DMS53 (cell line): ENCODE measurements around the gene PSD4.

ENCODE experiments used
- DNase-seq: peaks from one replicate; lab custom pipeline; 2025; lab: John Stamatoyannopoulos, UW

Gene PSD4

DNA sequence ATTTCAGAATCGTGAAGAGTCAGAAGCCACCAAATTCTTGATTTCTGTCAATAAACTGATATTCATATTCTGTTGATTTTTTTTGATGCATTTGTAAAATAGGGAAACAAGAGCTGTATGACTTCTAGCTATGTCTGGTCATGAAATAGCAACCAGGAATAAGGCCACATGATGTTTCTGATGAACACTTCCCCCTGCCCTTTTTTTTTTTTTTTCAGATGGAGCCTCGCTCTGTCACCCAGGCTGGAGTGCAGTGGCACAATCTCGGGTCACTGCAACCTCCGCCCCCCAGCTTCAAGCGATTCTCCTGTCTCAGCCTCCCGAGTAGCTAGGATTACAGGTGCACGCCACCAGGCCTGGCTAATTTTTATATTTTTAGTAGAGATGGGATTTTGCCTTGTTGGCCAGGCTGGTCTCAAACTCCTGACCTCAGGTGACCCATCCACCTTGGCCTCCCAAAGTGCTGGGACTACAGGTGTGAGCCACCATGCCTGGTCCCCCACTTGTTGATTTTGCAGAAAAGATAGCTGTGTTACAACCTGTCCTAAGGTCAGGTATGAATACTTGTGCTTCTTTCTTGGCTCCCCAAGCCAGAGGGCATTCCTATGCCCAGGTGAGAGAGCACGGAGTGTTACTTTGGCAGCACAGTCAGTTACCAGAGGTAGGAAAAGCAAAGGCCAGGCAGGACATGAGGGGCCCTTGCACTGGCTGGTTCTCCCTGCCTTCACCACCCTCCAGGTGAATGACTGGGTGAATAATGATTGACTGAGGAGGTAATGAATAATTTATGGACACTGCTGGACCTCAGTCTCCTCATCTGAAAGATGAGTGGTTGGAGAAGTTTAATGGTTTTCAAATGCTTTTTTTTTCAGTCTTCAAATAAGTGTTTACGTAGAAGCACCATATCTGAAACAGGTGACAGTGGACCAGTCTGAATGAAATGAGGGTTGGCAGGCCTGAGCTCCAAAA lies 65.4 kb downstream of the PSD4 start:
- no peak for DNase-seq

DNA sequence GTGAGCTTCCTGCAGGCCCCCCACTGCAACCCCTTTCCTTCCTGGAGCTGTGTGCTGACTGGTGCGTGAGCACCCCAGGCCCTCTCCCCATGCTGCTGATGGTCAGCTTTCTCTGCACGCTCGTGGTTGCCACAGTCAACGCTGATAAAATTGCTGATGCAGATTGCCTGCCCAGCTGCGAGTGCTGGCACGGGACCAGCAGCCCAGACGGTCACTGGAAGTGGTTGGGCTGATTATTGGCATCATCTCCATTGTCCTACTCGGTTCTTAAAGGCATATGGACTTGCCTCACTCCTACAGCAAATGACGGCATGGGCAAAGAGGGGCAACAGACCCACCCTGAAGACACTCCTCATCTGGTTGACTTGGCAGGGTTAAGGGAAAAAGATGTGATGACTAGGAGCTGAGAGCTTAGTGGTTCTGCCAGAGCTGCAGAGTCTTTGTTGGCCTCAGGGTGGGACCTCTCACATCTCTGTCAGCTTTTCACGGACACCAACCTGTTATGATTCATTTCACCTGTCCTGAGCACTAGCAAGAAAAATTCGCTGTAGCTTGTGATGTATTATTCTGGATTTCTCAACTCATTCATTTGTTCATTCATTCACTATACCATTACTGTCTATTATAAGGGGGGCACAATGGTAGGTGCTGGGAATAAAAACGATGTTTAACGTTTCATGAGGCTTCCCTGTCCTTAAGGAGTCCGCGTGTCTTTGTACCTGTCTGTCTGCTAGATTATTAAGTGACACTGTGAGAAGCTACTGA lies 66.6 kb downstream of the PSD4 start:
- DNase-seq, result peak; percentile 83

DNA sequence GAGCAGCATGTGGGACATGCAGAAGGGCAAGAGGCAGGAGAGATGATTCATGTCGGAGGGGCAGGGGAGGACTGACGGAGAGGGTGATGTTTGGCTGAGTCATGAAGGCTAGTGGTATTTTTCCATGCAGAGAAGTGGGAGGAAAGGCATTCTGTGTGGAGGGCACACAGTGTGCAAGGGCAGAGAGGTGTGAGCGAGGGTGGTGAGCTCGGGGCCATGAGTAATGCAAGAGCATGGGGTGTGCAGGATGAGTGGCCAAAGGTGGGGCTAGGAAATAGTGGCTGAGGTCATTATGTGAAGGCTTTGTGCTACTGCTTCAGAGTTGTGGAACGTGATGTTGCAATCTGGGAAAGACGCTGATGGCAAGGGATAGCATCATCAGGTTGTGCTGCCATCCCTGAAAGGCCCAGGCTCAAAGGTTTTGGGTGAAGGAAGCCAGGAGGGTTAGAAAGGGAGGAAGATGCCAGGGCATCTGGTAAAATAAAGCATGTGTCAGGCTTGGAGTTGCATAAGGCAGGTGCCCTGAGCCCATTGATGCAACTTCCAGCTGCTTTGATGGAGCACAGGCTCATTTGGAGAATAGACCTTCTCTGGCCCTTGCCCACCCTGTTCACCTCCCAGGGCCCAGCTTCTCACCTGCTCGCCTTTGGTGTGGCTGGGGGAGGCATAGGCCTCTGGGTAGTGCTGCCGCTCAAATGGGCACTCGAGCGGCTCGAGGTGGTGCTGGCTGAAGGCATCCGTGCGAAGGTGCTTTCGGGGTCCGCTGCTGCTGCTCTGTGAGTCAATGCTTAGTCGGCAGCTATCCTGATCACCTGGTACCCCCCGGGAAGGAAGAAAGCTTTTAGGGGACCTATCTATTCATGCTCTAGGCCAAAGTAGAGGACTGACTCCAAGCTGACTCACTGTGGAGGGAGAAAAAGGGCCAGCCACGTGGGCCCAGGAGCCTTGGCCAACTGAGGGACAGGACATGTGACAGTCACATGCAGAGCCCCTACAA lies 67.4 kb downstream of the PSD4 start:
- DNase-seq, result peak; percentile 87

DNA sequence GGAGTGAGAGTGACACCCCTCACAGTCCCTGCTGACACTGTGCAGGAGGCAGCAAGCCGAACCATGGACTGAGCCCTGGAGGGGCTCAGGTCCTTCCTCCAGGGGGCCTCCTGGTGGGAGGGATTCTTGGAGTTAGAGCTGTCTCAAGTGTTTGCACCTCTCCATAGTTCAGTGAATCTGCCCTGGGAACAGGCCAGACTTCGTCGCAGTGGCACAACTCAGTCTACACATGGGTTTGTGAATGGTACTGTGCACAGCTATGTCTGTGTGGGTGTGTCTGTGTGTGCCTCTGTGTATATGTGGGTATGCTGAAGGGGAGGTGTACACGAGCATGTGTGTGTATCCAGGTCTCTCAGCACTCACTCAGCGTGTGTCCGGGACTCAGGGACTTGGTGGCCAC lies 68.6 kb downstream of the PSD4 start:
- DNase-seq, result no peak

DNA sequence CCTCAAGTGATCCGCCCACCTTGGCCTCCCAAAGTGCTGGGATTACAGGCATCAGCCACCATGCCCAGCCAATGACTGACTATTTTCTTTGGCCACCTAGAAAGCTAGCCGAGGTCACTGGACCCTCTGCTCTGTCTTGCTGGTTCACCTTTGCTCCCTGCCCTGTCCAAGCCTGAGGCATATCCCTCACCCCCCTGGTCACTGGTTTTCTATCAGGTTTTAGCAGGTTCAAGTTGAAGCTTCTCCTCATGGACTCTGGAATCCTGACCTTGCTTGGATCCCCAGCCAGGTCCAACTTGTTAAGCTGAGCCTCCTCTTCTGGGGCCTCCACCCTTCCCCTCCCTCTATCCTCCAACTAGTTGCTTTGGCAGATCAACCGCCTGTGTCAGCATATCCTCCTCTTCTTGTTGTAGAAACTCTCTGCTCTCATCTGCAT lies 71.5 kb downstream of the PSD4 start:
- no peak for DNase-seq

DNA sequence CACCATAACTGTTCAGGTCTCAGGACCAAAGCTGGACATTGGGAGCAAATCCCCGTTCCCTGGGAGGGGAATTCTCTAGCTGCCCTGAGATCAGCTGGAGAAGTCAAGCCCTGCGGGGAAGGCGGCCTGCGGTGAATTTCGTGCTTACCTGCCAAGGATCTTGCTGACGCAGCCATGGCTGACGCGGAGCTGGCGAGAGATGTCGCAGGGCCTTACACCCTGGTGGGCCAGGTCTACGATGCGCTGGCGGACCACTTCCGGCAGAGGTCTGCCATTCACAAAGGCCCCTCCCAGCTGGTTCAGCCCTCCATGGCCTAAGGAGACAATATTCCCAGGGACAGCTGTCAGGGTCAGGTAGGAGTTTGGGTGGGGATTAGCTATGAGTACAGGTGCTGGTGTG lies 72.8 kb downstream of the PSD4 start:
- no peak for DNase-seq

DNA sequence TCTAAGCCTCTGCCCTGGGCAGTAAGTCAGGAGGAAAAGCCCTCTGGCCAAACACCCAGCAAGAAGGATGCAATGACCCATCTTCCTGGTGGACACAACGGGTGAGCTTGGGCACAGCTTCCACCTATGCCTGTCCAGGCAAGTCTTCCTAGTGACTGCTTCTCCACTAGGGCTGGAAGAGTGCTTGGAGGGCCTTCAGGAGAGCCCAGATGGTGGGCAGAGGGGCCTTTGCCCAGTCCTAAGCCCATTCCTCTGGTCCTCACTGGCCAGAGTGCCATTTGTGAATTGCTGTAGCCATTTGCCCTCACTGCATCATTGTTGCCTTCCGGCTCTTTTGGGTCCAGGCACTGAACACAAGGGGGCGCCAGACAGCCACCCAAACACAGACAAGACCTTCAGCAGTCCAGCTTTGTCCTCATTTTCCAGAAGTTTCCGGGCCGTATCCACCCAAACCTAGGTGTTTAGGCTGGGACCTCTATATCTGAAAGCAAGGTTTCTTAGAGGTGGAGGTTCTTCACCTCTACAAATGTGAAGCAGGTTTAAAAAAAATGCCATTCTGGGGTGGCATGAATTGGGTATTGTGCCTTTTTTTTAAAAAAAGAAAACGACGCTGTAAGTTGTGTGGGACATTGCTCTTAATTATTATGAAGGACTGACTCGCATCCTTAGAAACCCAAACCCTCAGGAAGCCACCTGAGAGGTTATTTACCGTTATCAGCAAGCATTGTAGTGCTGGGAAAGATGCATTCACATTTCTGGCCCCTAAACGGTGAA lies 75.4 kb downstream of the PSD4 start:
- peak; percentile 88 for DNase-seq

DNA sequence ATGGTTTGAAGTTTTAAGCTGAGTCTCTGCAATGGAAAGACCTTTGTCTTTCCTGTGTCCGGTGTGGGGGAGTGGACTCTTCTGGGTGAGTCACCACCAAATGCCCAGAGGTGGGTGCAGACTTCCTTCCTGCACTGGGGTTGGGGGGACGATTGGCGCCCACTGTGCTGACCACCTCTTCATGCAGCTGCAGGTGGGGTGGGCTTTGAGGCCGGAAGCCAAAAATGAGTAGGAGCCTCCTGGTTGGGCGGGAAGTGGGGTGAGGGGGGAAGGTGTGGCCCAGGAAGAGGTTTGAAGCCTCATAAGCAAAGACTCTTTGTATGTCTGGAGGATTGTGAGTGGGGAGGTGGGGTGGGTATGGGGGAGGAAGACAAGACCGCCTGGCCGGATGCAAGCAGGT lies 77.3 kb downstream of the PSD4 start:
- no peak for DNase-seq

DNA sequence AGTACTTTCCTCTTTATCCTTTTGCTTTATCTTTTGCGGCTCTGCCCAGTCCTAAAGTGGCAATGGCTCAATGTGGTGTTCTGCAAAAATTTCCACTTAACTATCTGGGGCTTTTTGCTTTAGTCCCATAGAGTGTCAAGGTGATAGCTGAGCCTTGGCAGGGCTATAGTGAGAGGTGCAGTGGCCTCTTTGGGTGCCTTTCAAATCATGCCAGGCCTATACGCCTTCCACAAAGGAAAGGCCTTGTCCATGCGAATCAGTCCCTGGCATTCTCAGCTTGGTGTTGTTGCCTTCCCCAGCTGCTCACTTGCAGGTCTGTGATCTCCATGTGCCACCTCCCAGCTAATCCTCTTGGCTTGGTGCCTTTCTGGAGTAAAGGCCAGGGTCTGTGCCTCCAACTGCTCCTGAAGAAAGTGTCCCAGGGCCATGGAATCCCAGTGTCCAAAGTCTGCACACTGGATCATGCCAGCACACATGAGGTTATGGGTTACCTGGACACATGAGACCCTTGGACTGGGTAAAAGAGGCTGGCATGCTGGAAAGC lies 78.3 kb downstream of the PSD4 start:
- no peak for DNase-seq

DNA sequence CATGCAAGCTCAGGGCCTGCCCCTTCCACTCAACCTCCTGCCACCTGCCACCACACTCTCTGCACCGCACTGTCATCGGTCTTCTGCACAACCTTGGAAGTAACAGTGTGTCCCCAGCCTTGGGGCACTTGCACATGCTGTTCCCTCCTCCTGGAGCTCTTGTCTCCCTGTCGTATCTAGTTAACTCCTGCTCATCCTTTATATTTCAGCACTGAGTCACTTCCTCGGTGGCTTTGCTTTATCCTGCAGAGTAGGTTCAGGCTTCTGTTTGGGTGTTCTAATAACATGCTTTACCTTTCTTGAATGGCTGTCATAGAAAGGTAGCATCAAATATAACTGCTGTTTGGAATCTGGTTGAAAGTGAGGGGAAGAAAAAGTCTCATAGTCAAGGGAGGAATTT lies 79.7 kb downstream of the PSD4 start:
- no peak for DNase-seq

DNA sequence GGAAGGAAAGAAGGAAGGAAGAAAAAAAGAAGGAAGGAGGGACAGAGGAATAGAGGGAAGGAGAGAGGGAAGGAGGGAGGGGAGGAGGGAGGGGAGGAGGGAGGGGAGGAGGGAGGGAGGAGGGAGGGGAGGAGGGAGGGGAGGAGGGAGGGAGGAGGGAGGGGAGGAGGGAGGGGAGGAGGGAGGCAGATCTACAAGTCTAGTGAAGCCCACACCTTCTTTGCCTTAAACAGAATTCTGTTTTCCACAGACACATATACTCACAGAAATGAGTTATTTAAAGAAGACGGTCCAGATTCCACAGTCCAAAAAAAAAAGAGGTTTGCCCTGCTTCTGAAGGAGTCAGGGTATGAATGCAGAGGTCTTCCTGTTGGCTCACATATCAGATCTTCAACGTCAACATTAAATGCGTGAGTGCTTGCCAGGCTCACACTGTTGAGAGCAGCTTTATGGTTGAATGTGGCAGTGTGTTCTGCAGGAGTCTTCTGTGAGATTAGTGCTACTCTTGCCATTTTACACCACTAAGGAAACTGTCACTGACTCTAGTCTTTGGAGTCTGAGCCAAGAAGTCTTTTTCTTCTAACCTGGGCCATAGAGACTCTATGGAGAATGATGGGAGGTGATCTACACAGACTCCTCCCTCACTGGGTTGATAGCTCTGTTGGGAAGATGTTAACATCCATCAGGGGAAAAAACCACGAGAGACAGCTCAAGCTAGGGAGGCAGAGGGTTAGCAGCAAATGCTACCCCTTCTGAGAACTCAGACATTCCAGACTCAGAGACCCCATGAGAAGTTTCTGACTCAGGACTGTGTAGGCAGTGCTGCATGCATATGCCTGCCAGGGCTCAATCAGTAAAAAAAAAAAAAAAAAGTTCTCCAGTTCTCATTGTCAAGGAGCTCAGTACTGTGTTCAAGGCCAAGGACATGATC lies 81.6 kb downstream of the PSD4 start:
- DNase-seq, result no peak

DNA sequence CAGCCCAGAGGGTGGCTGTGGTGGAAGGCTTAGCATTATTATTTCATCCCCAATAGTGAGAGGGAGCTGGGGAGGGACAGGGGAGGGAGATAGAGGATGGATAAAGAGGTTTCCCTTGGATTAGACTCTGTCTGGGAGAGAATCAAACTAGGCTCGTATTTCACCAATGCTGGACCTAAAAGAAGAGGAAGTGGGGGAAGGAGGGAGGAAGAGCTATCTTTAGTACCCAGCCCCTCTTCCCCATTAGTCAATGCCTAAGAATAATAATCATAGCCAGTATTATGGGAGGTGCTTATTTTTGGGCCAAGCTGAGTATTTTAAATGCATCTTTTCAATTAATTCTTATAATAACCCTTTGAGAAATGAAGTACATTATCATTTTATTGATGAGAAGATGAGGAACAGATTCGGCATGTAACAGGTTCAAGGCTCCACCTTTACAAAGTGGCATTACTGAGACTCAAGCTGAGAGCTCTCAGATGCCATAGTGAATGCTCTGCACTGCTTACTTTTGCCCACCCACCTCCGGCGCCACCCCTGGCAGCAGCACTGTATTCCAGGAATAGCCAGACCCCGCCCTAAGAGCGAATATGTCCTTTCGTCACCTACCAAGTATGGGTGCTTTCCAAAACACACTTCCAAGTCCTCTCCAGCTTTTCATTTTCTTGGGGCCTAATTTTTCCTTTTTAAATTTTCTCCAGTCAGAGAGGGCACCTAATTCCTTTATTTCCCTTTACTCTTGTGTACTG lies 83.9 kb downstream of the PSD4 start:
- no peak for DNase-seq

DNA sequence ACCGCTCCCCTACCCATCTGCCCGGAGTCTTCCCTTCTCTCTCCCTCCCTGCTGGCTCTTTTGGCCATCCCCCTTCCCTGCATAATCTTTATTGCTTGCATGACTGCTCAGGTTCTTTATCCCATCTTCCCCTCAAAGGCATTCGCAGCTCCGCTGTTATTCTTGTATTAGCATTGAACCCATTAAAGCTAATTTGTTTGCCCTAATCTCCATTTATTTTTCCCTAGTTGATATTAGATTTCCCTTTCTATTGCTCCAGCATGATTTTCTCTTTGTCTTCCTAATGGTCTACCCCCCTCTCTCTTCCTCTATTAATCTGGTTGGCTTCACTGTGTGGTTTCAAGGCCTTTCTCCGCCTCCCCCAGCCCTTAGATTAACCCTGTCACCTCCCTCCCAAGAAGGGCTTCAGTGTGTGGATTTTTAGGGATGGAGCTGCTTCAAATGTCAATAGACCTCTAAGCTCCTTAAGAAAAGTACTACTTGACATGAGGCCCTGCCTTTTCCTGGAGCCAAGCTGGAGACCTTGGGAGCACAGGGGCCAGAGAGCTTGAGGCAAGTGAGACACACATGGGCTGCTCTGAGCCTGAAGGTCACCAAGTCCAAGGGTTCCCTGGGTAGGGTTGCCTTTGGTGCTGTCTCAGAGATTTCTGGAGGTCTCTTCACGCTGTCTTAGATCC lies 84.8 kb downstream of the PSD4 start:
- DNase-seq, result no peak
